HUES6 (cell line): ENCODE data around the gene EML1.

Experiments
- H3K27ac ChIP-seq: 2 replicates; pipeline ENCODE4 v1.7.0; 2013; ENCODE audit warnings: low read depth, mild to moderate bottlenecking, low read length, inconsistent platforms
- H3K27me3 ChIP-seq: 2 replicates; pipeline ENCODE4 v1.6.1; 2013; ENCODE audit warnings: low read length; ENCODE audit not compliant: control insufficient read depth, insufficient read depth
- H3K36me3 ChIP-seq: 2 replicates; pipeline ENCODE4 v1.6.1; 2013; ENCODE audit warnings: low read length; ENCODE audit not compliant: control insufficient read depth, insufficient read depth
- H3K4me1 ChIP-seq: 2 replicates; pipeline ENCODE4 v1.6.1; 2013; ENCODE audit warnings: low read length; ENCODE audit not compliant: control insufficient read depth, insufficient read depth
- H3K4me3 ChIP-seq: 2 replicates; pipeline ENCODE4 v1.5.1; 2013; ENCODE audit warnings: low read depth, low read length
- H3K9ac ChIP-seq: one replicate; pipeline ENCODE4 v1.6.1; 2013; ENCODE audit warnings: mild to moderate bottlenecking, low read length
- H3K9me3 ChIP-seq: 2 replicates; pipeline ENCODE4 v1.6.1; 2013; ENCODE audit warnings: low read depth, low read length; ENCODE audit not compliant: control insufficient read depth, insufficient read depth

EML1 gene

DNA sequence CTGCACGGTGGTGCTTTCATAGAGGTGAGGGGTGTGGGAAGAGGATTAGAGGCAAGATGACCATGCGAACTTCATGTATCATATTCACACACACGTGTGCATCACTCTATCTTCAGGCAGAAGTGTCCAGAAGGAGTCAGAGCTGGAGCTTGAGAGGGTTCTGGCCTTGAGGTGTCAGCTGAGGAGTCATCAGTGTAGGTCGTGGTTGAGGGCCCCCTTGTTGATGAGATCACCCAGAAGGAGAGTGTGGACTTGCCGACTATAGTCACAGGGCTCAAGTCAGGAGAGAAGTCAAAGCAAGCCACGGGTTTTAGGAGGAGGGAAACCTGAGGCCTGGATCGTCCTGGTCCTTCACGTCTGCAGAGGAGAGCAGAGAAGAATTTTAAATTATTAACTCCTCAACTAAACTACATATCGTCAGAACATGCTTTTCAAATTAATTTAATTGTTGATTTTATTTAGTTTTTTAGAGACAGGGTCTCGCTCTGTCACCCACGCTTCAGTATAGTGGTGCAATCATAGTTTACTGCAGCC, 25.4 kb downstream of the EML1 start:
- Histone ChIP-seq H3K9ac (no peak overlapping the region), H3K27ac (no peak overlapping the region), H3K4me3 (no peak overlapping the region), H3K9me3 (no peaks in the 10 kb centered on the region), H3K4me1 (peaks cover 26% of the 10 kb centered on the region), H3K27me3 (no peaks in the 10 kb centered on the region), H3K36me3 (no peaks in the 10 kb centered on the region)

DNA sequence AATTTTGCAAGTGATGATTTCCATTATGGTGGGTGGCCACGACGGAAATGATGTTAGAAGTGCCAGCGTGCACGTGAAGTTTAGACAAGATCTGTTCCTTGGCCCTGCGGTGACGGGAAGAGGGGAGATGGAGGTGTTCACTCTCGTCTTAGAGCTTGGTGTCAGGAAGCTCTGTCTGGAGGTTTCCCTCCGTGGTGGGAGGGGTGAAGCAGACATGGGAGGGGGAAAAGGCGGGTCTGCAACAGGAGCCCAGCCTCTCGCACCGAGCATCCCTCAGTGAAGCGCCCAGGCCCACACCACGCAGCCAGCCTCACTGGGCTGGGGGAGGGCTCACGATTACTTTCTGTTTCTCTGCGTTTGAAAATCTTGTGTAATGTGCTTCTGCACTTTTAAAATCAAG, 26.3 kb downstream of the EML1 start:
- Histone ChIP-seq H3K36me3 (no peaks in the 10 kb centered on the region), H3K9me3 (no peaks in the 10 kb centered on the region), H3K4me3 (no peak overlapping the region), H3K9ac (no peak overlapping the region), H3K27ac (no peak overlapping the region), H3K4me1 (peaks cover 26% of the 10 kb centered on the region), H3K27me3 (no peaks in the 10 kb centered on the region)

DNA sequence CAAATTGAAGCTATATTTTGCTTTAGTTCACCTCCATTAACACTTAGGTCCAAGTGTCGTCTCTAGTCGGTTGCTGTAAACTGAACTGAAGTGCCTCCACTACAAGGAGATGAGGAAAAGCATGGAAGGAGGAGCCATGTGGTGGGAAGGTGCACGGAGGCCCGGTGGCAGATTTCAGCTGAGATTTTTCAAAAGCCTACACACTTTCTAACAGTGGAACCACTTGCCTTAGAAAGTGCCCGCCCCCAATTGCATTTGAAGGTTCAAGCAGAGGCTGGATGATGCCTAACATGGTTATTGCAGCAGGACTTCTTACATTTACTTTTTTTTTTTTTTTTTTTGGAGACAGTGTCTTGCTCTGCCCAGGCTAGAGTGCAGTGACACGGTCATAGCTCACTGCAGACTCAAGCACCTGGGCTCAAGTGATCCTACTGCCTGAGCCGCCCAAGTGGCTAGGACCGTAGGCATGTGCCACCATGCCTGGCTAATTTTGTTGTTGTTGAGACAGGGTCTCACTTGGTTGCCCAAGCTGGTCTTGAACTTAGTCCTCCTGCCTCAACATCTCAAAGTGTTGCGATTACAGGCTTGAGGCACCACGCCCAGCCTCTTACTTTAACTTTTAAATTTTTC, 27.6 kb downstream of the EML1 start:
- H3K36me3 ChIP-seq, result no peaks in the 10 kb centered on the region
- peaks cover 33% of the 10 kb centered on the region for H3K4me1 ChIP-seq
- H3K9ac ChIP-seq, result no peak overlapping the region
- H3K27ac ChIP-seq, result no peak overlapping the region
- H3K4me3 ChIP-seq, result no peak overlapping the region
- H3K27me3 ChIP-seq, result no peaks in the 10 kb centered on the region
- H3K9me3 ChIP-seq, result no peaks in the 10 kb centered on the region

DNA sequence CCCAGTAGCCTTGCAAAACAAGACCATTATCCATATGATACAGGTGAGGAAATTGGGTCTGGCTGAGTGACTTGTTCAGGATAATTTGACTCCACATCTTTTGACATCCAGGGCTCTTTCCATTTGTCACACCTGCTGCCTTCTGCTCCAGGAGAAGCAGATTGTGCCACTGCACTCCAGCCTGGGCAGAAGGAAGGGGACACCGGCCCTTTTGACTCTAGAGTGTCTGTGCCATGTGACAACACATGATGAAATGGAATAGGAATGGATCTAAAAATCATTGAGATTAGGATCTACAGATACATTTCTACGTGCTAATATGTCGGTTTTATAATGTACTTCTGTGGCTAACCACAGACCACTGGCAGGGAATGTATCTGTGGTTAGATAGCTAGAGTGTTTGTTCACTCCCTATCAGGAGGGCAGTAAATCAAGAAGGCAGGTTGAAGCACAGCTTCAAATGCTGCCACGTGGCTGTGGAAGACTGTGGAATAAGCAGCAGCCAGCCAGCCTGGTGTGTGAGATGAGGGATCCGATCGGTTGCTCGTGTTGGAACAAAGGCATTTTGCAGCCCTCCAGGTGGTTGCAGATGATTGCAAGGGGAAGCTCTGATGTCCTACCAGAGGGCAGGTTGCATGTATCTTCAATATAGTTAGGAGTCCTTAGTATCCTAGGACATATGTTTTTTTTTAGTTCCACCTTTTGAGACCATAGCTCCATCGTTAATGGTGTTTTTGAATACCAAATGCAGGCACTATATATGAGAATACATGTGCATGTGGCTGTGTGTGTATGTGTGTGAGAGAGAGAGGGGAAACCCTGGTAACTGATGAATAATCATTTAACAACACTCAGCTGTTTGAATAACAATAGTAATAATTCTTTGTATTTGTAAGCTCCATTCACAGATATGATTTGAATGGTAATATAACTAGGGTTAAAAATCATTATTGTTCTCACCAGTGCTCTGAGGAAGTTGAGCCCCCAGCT, 28.6 kb downstream of the EML1 start:
- Histone ChIP-seq H3K27ac (no peak overlapping the region), H3K9ac (no peak overlapping the region), H3K9me3 (no peaks in the 10 kb centered on the region), H3K36me3 (no peaks in the 10 kb centered on the region), H3K4me1 (peaks cover 34% of the 10 kb centered on the region), H3K27me3 (no peaks in the 10 kb centered on the region), H3K4me3 (no peak overlapping the region)

DNA sequence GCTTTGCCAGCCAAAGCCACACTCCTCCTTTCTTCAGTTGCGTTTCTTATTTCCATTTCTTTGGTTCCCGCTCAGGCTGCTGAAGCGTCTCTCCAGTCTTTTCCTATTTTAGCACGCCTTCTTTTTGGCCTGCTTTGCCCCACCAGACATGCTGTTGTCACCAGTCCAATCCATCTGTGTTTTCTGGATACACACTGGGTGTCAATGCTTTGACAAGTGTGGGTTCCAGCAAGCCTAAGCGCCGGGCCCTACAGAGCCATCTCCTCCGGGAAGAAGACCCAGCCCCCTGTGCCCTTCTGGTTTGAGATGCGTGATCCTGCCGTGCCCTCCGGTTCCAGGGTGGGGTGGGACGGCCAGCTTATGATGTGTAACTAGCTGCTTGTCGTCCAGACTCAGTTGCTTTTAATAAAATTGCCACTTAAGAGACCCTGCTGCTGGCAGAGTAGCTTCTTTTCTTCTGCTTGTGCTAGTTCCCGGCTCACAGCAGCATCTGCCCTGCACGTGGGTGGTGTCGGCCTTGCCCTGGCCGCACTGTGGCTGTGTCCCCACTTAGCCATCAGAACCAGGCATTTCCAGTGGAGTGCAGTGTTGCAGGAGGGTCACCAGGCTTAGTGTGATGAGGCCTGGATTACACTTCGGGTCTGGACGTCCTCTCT, 29.7 kb downstream of the EML1 start:
- Histone ChIP-seq H3K4me1 (peaks cover 34% of the 10 kb centered on the region), H3K9ac (no peak overlapping the region), H3K9me3 (no peaks in the 10 kb centered on the region), H3K36me3 (no peaks in the 10 kb centered on the region), H3K4me3 (no peak overlapping the region), H3K27me3 (no peaks in the 10 kb centered on the region), H3K27ac (no peak overlapping the region)

DNA sequence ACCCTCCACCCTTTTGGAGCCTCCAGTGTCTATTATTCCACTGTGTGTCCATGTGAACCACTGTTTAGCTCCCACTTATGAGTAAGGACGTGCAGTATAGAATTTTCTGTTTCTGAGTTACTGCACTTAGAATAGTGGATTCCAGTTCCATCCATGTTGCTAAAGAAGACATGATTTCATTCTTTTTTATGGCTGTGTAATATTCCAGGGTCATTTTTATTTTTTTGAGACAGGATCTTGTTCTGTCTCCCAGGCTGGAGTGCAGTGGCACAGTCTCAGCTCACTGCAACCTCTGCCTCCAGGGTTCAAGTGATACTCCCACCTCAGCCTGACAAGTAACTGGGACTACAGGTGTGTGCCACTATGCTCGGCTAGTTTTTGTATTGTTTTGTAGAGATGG, 31.6 kb downstream of the EML1 start:
- Histone ChIP-seq H3K4me3 (no peak overlapping the region), H3K27ac (no peak overlapping the region), H3K36me3 (no peaks in the 10 kb centered on the region), H3K27me3 (no peaks in the 10 kb centered on the region), H3K4me1 (peaks cover 29% of the 10 kb centered on the region), H3K9ac (no peak overlapping the region), H3K9me3 (no peaks in the 10 kb centered on the region)

DNA sequence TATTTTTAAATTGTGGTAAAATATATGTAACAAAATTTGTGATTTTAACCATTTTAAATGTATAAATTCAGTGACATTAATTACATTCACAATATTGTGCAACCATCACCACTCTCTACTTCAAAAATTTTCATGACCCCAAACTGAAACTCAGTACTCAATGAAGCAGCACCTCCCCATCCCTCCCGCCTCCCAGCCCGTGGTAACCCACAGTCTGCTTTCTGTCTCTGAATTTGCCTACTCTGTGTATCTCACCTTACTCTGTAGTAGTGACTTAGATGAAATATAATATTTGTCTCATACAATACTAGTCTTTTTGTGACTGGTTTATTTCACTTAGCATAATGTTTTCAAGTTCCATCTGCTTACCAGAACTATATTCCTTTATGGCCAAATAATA, 36.2 kb downstream of the EML1 start:
- Histone ChIP-seq H3K27me3 (no peaks in the 10 kb centered on the region), H3K27ac (no peak overlapping the region), H3K4me1 (peaks cover 24% of the 10 kb centered on the region), H3K36me3 (no peaks in the 10 kb centered on the region), H3K4me3 (no peak overlapping the region), H3K9me3 (no peaks in the 10 kb centered on the region), H3K9ac (no peak overlapping the region)

DNA sequence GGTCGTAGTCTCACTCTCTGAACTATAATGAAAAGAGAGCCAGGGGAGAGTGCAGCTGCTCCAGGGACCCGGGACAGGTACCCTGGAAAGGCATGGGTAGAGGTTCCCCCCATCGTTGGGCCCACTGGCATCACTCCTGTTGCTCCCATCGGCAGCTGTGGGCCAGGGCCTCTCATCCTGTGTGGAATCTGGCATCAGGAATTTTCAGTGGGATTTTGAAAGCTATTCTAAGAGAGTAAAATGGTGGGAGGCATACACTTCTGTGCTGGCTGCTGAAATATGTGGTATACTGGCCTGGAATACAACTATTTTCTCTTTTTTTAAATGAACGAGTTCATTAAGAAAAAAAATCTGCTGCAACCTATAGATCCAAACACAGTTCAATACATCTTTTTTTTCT, 38.1 kb downstream of the EML1 start:
- Histone ChIP-seq H3K27me3 (no peaks in the 10 kb centered on the region), H3K4me1 (peaks cover 16% of the 10 kb centered on the region), H3K9me3 (no peaks in the 10 kb centered on the region)

DNA sequence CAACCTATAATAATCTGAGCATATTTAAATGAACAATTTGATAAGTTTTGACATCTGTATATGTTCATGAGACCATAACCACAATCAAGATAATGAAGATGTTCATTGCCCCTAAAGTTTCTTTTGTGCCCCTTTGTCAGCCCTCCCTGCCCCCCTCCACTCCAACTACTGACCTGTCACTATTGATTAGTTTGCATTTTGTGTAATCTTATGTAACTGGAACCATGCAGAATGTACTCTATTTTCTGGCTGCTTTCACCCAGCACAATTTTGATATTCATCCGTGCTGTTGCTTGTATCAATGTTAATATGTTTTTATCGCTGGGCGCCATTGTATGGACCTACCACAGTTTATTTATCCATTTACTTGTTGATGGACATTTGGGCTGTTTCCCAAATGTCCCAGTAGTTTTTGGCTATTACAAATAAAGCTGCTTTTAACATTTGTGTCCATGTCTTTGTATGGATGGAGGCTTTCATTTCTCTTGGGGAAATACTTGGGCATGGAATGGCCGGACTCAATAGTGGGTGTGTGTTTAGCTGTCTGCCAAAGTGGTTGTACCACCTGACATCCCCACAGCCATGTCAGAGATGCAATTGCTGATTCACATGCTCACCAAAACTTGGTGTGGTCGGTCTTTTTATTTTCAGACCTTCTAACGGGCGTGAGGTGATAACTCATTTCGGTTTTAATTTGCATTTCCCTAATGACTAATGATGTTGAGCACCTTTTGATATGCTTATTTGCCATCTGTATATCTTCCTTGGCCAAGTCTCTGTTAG, 38.9 kb downstream of the EML1 start:
- Histone ChIP-seq H3K9me3 (no peaks in the 10 kb centered on the region), H3K4me1 (peaks cover 19% of the 10 kb centered on the region), H3K9ac (no peak overlapping the region)

More for the DNA sequence above, 38.1 kb downstream of the EML1 start:
- H3K36me3 ChIP-seq, result no peaks in the 10 kb centered on the region
- no peak overlapping the region for H3K9ac ChIP-seq
- no peak overlapping the region for H3K4me3 ChIP-seq
- H3K27ac ChIP-seq, result no peak overlapping the region

DNA sequence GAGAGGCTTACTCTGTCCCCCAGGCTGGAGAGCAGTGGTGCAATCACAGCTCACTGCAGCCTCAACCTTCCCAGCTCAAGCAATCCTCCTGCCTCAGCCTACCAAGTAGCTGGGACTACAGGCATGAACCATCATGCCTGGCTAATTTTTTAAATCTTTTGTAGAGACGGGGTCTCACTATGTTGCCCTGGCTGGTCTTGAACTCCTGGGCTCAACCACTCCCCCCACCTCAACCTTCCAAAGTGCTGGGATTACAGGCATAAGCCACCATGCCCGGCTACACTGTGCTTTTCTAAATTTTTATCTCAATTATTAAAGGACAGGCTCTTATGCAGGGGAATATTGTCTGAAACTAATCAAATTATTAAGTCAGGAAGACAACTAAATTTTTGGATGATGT, 44.6 kb downstream of the EML1 start:
- H3K27ac ChIP-seq, result no peak overlapping the region
- no peaks in the 10 kb centered on the region for H3K27me3 ChIP-seq
- H3K9me3 ChIP-seq, result no peaks in the 10 kb centered on the region
- no peaks in the 10 kb centered on the region for H3K36me3 ChIP-seq
- no peak overlapping the region for H3K4me3 ChIP-seq
- no peak overlapping the region for H3K9ac ChIP-seq
- peaks cover 53% of the 10 kb centered on the region for H3K4me1 ChIP-seq

More for the DNA sequence above, 38.9 kb downstream of the EML1 start:
- Histone ChIP-seq H3K27me3 (no peaks in the 10 kb centered on the region), H3K4me3 (no peak overlapping the region), H3K36me3 (no peaks in the 10 kb centered on the region), H3K27ac (no peak overlapping the region)
